GM12875 (cell line): Measurements from ENCODE around the gene IRF2BPL.

ENCODE experiments used
- H3K4me3 ChIP-seq: one replicate; pipeline ENCODE4 v1.5.1; 2011; ENCODE audit warnings: low read depth, low read length, control low read depth
- TF ChIP-seq, protein P1 (sequence below): IDR thresholded peaks from 2 replicates; pipeline ENCODE4 v1.5.1; 2011; ENCODE audit warnings: low read depth, mild to moderate bottlenecking, control low read depth, inconsistent platforms, low read length, moderate library complexity, borderline replicate concordance; ENCODE audit not compliant: insufficient read depth

The IRF2BPL gene

DNA sequence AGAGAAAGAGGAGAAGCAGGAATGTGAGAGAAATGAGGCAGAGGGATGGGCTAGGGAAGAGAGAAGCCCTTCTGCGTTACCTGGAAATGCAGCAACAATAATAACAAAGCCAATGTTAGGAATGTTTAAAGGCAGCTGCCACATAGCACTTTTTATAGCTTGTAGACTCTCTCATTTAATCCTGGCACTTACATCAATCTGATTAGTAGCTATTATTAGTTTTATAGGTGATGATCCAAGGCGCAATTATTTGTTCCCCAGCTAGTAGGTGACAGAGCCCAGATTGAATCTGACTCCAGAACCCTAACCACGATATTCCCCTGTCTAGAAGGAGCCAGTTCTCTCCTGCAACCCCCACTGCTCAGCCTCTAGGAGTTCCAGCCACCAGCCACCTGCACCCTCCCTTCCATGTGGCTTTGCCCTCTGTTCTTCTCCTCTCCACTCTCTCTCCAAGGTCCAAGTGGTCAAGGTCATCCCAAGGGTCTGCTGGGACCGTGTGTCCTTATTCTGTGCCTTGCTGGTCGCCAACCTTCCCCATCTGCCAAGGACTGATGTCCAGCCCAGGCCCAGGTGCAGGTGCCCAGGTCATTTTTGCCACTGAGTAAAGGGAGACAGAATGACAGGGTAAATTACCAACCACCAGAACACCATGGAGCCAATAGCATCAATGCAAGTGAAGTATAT, 40.2 kb upstream of the IRF2BPL start:
- no peak overlapping the region for H3K4me3 ChIP-seq
- TF ChIP-seq, protein P1, sequence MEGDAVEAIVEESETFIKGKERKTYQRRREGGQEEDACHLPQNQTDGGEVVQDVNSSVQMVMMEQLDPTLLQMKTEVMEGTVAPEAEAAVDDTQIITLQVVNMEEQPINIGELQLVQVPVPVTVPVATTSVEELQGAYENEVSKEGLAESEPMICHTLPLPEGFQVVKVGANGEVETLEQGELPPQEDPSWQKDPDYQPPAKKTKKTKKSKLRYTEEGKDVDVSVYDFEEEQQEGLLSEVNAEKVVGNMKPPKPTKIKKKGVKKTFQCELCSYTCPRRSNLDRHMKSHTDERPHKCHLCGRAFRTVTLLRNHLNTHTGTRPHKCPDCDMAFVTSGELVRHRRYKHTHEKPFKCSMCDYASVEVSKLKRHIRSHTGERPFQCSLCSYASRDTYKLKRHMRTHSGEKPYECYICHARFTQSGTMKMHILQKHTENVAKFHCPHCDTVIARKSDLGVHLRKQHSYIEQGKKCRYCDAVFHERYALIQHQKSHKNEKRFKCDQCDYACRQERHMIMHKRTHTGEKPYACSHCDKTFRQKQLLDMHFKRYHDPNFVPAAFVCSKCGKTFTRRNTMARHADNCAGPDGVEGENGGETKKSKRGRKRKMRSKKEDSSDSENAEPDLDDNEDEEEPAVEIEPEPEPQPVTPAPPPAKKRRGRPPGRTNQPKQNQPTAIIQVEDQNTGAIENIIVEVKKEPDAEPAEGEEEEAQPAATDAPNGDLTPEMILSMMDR, result no peak

DNA sequence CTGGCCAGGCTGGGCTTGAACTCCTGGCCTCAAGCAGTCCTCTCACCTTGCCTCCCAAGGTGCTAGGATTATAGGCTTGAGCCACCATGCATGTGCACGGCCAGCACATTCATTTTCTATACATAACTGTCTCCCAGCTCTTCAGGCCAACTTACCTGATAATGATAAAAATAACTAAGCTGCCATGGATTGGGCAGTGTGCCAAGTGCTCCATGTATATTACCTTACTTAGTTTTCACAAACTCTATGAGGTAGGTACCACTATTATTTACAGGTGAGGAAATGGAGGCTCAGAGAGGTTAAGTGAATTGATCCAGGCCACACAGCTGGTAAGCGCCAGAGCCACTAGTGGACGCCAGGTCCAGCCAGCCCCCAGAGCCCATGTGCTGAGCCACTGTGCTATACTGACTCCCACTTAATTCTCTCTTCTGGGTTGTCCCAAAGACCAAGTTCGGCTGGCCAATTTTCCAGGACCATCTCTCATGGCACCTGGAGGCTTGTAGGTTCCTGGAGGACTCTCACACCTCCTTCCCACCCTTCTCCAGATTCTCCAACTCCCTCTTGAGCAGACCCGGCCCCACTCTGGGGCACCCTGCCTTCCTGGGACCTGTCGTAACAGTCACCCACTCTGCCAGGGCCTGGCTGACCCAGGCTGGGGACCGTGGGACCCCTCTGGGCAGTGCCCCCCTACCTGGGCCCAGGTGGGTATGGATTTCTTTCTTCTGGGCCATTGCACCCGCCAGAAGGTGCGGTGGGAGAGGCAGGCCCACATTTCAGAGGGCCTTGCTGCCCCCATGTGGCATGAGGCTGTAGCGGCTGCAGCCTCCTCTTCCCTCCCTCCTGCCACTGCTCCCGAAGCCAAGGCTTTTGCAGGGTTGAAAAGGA, 39.4 kb upstream of the IRF2BPL start:
- TF ChIP-seq, protein P1, result peak; percentile 93
- H3K4me3 ChIP-seq, result no peak overlapping the region

DNA sequence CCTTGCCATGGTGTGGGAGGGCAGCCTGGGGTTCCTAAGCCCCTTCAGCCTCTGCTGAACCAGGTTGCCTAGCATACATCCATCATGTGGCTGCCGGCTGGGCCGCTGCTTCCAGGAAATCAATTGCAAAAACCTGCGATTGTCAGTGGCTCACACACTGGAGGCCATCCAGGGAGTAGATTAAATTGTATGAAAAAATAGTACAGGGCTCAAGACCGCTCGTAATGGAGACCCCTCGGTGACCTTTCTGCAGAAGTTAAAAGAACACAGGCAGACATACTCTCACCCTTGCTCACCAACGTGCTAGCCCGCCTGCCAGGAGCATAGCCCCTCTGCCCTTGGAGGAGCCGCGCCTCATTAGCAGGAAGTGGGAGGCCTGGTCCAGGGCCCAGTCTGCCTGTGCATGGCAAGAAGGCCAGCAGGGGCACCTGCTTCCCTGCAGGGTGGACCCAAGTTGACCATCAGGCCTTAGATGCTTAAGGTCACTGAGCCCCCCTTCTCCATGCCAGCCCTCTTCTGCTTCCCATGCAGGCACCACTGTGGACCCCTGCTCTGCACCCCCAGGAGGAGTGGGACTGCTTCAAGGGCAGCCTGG, 38.2 kb upstream of the IRF2BPL start:
- no peak overlapping the region for H3K4me3 ChIP-seq
- TF ChIP-seq, protein P1, result no peak

DNA sequence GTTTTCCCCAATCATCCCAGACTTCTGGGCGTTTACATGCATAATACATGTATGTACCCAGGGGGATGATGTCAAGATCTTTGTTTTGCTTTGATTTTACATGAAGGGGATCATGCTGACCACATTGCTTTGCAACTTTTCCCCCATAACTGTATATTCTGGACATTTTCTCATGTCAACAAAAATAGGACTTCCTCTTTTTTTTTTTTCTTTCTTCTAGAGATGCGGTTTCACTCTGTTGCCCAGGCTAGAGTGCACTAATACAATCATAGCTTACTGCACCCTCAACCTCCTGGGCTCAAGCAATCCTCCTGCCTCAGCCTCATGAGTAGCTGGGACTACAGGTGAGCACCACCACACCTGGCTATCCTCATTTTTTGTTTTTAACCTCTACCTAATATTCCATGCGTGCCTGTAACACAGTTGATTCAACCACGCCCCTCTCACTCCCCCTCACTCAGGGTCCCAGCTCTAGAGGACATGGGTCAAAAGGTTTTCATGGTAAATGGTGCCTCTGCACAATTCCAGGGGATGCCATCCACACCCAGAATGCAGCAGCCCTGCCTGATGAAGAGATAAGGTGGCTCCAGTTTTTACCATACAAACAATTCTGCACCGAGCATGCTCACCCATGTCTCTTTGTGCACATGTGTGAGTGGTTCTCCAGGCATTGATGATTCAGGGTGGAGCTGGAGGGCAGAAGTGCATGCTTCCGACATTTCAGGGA, 37.5 kb upstream of the IRF2BPL start:
- TF ChIP-seq, protein P1, result no peak
- H3K4me3 ChIP-seq, result no peak overlapping the region

DNA sequence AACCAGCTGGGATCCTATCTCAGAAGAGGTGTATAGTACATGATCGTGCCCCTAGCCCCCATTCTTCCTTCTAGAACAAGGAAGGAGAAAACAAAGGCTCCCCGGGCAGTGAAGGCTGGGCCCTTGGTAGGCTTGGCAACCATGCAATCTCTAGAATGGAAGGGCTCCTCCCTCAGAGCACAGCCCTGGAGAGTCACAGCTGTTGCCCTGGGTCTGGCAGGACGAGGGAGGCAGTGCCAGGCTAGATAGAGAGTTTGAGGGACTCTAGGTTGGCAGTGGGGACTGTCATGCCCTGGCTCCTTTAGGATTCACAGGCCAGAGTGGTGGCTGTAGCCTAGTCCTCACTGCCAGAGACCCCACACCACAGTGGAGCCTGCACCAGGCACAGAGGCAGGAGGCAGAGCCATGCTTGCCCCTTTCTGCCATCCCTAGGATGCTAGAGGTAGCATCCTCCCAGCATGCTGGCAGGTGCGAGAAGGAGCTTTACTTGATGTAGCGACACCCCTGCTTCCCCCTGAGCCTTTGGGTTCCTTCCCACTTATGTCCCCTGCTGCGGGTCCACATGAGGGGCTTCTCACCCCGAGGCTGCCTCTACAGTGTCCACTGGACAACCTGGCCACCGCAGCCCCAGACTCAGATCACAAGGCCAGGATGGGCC, 36.1 kb upstream of the IRF2BPL start:
- TF ChIP-seq, protein P1, result no peak
- no peak overlapping the region for H3K4me3 ChIP-seq

DNA sequence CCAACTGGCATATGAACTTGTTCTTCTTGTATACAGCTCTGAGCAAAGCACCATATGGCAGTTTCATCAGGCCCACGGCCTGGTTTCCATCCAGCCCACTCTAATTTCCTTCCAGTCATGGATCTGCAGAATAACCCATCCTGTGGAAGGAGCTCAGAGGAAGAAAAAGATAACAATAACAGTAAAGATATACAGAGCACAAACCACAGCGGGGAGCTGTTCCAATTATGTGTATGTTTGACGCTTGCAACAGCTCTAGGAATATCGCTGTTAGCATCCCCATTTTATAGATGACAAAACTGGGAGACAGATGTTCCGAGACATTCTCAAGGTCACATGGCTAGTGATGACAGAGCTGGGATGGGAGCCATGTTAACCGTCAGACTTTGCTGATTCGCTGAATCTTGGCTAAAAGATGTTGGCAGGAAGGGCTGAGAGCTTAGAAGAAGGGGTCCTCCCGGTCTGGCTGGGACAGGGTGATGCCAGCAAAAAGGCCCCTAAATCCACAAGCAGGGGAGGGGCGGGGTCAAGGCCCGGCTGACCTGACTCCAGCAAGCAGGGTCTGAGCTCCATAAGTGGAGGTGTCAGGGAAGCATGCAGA, 35.2 kb upstream of the IRF2BPL start:
- H3K4me3 ChIP-seq, result no peak overlapping the region
- TF ChIP-seq, protein P1, result no peak
